ENCODE results near the gene RNF114.

RNF114 gene

GRCh38 chr20:49910340-49910706, 25.9 kb upstream of the RNF114 start:
- TF ChIP-seq GATA3 (IDR thresholded peaks at IDR 0.05; ENCODE audit: low read depth, low read length), result no peak
- no peak for TF ChIP-seq GATA2 (IDR thresholded peaks at IDR 0.05; ENCODE audit: low read depth, low read length)

GRCh38 chr20:49913399-49914047, 22.7 kb upstream of the RNF114 start:
- TF ChIP-seq GATA2 (IDR thresholded peaks at IDR 0.05; ENCODE audit: low read depth, low read length) (no peak), GATA3 (IDR thresholded peaks at IDR 0.05; ENCODE audit: low read depth, low read length) (no peak)

- TF ChIP-seq GATA2 (IDR thresholded peaks at IDR 0.05; ENCODE audit: low read depth, low read length), result no peak
- TF ChIP-seq GATA3 (IDR thresholded peaks at IDR 0.05; ENCODE audit: low read depth, low read length), result no peak
Measured at GRCh38 chr20:49914310-49915117, 21.7 kb upstream of the RNF114 start.

- TF ChIP-seq GATA2 (IDR thresholded peaks at IDR 0.05; ENCODE audit: low read depth, low read length), result no peak; the same call in 1 of the 2 replicates
- TF ChIP-seq GATA3 (IDR thresholded peaks at IDR 0.05; ENCODE audit: low read depth, low read length), result no peak
Measured at GRCh38 chr20:49915118-49915379, 21.1 kb upstream of the RNF114 start.

GRCh38 chr20:49915380-49916145, 20.6 kb upstream of the RNF114 start, which contains the start of gene SPATA2:
TSS of gene SPATA2 (minus strand) at chr20:49915529. CDS start at chr20:49908490, 7,039 bp downstream.
- TF ChIP-seq GATA2 (IDR thresholded peaks at IDR 0.05; ENCODE audit: low read depth, low read length), result no peak; the same call in 1 of the 2 replicates

GRCh38 chr20:49916146-49917002, 19.8 kb upstream of the RNF114 start:
- TF ChIP-seq GATA3 (IDR thresholded peaks at IDR 0.05; ENCODE audit: low read depth, low read length) (no peak), GATA2 (IDR thresholded peaks at IDR 0.05; ENCODE audit: low read depth, low read length) (no peak)

GRCh38 chr20:49918446-49918845, 17.8 kb upstream of the RNF114 start:
- TF ChIP-seq GATA3 (IDR thresholded peaks at IDR 0.05; ENCODE audit: low read depth, low read length) (no peak), GATA2 (IDR thresholded peaks at IDR 0.05; ENCODE audit: low read depth, low read length) (no peak)

GRCh38 chr20:49919009-49919408, 17.2 kb upstream of the RNF114 start:
- no peak for TF ChIP-seq GATA3 (IDR thresholded peaks at IDR 0.05; ENCODE audit: low read depth, low read length)
- TF ChIP-seq GATA2 (IDR thresholded peaks at IDR 0.05; ENCODE audit: low read depth, low read length), result no peak

- TF ChIP-seq GATA2 (IDR thresholded peaks at IDR 0.05; ENCODE audit: low read depth, low read length) (no peak), GATA3 (IDR thresholded peaks at IDR 0.05; ENCODE audit: low read depth, low read length) (no peak)
Measured at GRCh38 chr20:49919461-49919860, 16.7 kb upstream of the RNF114 start.

GRCh38 chr20:49924247-49924646, 11.9 kb upstream of the RNF114 start:
- TF ChIP-seq GATA3 (IDR thresholded peaks at IDR 0.05; ENCODE audit: low read depth, low read length) (no peak), GATA2 (IDR thresholded peaks at IDR 0.05; ENCODE audit: low read depth, low read length) (no peak)

- no peak for TF ChIP-seq GATA2 (IDR thresholded peaks at IDR 0.05; ENCODE audit: low read depth, low read length)
- TF ChIP-seq GATA3 (IDR thresholded peaks at IDR 0.05; ENCODE audit: low read depth, low read length), result no peak
Measured at GRCh38 chr20:49925901-49926454, 10.2 kb upstream of the RNF114 start.

- no peak for TF ChIP-seq GATA2 (IDR thresholded peaks at IDR 0.05; ENCODE audit: low read depth, low read length)
- TF ChIP-seq GATA3 (IDR thresholded peaks at IDR 0.05; ENCODE audit: low read depth, low read length), result no peak
Measured at GRCh38 chr20:49928411-49929141, 7.6 kb upstream of the RNF114 start.

GRCh38 chr20:49929142-49929494, 7.1 kb upstream of the RNF114 start:
- TF ChIP-seq GATA2 (IDR thresholded peaks at IDR 0.05; ENCODE audit: low read depth, low read length) (no peak), GATA3 (IDR thresholded peaks at IDR 0.05; ENCODE audit: low read depth, low read length) (no peak)

Data from SH-SY5Y (cell line).